ENCODE data around the gene FHDC1.

The FHDC1 gene

DNA sequence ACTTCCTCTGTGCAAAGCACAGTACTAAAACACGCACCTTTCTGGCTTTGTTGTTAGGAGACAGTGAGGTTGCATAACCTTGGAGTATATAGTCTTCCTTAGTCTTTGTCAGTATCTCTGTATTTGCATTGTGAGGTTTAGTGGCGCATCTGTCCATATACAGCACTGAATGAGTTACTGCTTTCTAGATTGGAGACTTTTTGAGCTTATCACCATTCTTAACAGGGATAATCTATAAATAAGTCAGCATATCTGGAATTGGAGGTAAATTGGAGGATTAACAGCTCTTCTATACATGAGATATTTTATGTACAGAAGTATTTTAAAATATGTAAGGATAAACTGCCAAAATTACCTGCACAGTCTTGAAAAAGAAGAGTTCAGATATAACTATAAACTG, 4.3 kb downstream of the FHDC1 start:
- TF ChIP-seq, protein P1, sequence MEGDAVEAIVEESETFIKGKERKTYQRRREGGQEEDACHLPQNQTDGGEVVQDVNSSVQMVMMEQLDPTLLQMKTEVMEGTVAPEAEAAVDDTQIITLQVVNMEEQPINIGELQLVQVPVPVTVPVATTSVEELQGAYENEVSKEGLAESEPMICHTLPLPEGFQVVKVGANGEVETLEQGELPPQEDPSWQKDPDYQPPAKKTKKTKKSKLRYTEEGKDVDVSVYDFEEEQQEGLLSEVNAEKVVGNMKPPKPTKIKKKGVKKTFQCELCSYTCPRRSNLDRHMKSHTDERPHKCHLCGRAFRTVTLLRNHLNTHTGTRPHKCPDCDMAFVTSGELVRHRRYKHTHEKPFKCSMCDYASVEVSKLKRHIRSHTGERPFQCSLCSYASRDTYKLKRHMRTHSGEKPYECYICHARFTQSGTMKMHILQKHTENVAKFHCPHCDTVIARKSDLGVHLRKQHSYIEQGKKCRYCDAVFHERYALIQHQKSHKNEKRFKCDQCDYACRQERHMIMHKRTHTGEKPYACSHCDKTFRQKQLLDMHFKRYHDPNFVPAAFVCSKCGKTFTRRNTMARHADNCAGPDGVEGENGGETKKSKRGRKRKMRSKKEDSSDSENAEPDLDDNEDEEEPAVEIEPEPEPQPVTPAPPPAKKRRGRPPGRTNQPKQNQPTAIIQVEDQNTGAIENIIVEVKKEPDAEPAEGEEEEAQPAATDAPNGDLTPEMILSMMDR (IDR thresholded peaks at IDR 0.05; ENCODE audit: low read depth, low read length): no peak
- in situ Hi-C loops (cut with HindIII; ENCODE audit: low sequenced_read_pairs): no loop called here

DNA sequence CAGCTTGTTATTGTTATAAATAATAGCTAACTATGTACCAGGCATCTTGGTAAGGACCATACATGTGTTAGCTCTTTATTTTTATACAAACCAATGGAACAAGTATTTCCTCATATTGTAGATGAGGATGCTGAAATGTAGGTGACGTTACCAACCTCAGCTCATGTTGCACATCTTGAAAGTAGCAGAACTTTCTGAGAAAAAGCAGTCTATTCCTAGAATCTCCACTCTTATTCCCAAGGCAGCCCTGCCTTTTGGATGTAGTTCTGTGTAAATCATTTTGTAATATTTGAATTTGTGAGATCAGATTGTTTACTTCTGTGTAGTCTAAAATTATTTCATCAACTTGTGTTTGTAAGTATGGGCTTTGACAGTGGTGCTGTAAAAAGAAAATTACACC, 5.3 kb downstream of the FHDC1 start:
- in situ Hi-C loops (cut with HindIII; ENCODE audit: low sequenced_read_pairs): no loop called here
- DNase-seq (ENCODE audit: low read depth, low spot score): no peak
- TF ChIP-seq, protein P1 (IDR thresholded peaks at IDR 0.05; ENCODE audit: low read depth, low read length): no peak
- no peak overlapping the region for H3K4me3 ChIP-seq (ENCODE audit: low read depth, low read length)

More for the DNA sequence above, 4.3 kb downstream of the FHDC1 start:
- no peak for DNase-seq (ENCODE audit: low read depth, low spot score)
- no peak overlapping the region for H3K4me3 ChIP-seq (ENCODE audit: low read depth, low read length)

DNA sequence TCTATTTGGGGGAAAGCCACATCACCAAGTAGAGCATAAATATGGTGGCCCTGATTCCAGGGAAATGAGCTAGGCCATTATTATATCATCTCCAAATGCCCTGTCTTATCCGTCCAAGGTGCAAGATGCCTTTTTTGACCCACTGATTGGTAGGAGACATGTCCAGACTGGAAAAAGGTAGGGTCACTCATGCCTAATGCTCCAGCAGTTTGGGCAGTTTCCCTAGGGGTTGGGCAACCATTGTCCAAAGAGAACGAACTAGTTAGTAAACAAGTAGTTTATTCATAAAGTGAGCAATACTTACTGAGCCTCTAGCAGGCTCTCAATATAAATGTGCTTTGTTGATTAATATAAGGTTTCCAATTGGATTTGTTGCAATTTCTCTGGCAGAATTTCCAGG, 6.2 kb downstream of the FHDC1 start:
- no peak for DNase-seq (ENCODE audit: low read depth, low spot score)
- TF ChIP-seq, protein P1 (IDR thresholded peaks at IDR 0.05; ENCODE audit: low read depth, low read length): no peak
- no peak overlapping the region for H3K4me3 ChIP-seq (ENCODE audit: low read depth, low read length)
- in situ Hi-C loops (cut with HindIII; ENCODE audit: low sequenced_read_pairs): no loop called here

DNA sequence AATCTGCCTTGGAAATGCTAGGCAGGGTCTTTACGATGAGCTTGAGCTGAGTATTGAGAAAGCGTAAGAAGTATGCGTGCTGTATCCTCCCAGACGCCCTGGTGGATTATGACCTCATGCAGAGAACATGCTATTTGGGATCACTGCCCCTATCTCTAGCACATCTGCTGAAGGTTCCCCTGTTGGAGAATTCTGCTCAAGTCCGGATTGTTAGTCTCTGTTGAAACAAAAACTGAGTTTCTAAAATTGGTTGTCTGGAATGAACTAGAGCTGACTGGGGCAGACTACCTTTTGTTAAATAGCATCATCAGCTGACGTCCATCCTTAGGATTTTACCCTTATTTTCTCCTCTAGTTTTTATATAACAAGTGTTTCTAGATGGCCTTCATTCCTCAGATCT, 7.5 kb downstream of the FHDC1 start:
- TF ChIP-seq, protein P1 (IDR thresholded peaks at IDR 0.05; ENCODE audit: low read depth, low read length): no peak
- no peak for DNase-seq (ENCODE audit: low read depth, low spot score)
- H3K4me3 ChIP-seq (ENCODE audit: low read depth, low read length): no peak overlapping the region
- in situ Hi-C loops (cut with HindIII; ENCODE audit: low sequenced_read_pairs): no loop called here

DNA sequence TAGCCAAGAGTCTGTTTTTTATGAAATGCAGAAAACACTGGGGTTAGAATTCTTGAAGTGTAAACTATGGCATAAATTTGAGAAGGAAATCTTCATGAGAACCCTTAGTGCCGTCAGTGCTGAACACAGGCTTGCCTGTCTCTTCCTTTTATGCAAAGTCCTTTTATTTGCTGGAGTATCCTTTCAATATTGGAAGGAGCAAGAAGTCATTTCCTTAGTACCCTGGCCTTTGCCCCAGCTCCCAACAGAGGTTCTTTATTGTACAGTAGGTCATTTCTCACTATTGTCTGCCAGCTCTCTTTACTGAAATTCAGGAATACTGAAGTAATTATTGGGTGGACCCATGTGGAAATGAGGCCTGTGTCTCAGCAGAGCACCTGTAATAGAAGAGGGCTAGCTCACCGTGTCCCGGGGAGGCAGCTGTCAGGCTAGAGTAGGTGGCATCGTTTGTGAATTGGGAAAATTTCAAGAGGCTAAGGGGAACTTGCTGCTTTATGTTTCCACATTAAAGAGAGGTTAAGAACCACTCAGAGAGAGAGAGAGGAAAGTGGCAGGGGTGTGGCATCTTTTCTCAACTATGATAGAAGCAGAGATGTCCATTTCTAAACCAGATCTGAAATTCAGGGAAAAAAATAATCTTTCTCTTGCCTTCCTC, 8.7 kb downstream of the FHDC1 start:
- no peak for DNase-seq (ENCODE audit: low read depth, low spot score)
- TF ChIP-seq, protein P1 (IDR thresholded peaks at IDR 0.05; ENCODE audit: low read depth, low read length): no peak
- no peak overlapping the region for H3K4me3 ChIP-seq (ENCODE audit: low read depth, low read length)
- in situ Hi-C loops (cut with HindIII; ENCODE audit: low sequenced_read_pairs): no loop called here

DNA sequence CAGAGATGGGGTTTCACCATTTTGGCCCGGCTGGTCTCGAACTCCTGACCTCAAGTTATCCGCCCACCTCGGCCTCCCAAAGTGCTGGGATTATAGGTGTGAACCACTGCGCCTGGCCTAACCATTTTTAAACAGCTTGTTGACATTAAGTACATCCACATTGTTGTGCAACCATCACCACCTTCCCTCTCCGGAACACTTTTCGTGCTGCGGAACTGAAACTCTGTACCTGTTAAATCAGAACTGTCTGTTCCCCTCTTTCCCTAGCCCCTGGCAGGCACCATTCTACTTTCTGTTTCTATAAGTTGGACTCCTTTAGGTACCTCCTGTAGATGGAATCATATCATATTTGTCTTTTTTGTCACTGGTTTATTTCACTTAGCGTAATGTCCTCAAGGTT, 9.5 kb downstream of the FHDC1 start:
- DNase-seq (ENCODE audit: low read depth, low spot score): no peak
- TF ChIP-seq, protein P1 (IDR thresholded peaks at IDR 0.05; ENCODE audit: low read depth, low read length): no peak
- H3K4me3 ChIP-seq (ENCODE audit: low read depth, low read length): no peak overlapping the region
- in situ Hi-C loops (cut with HindIII; ENCODE audit: low sequenced_read_pairs): no loop called here

All from astrocyte of the spinal cord (primary cell).